ENCODE results near the gene RTP1. TPM values are rescaled to one million over a fixed set of nuclear protein-coding genes. Genes with fewer than 3 reads are reported as not detected.

RTP1 gene
- total RNA-seq, 3 donors from 2014 or later: not detected

DNA sequence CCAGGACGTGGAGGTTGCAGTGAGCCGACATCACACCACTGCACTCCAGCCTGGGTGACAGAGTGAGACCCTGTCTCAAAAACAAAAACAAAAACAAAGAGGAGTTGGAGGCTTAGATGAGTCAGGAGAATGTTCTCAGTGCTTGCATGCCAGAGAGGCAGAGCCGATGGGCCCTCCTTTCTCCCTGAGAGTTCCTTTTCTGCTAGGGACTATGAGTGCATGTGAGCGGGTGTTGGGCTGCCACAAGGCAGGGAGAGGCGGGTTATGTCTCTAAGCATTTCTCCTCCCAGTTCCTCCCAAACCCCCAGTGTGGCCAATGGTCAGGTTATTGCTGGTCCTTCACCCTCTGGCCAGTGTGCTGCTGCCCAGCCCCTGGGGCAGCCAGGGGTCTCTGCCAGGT lies 45.1 kb downstream of the RTP1 start:
- intact Hi-C loops (cut with DNase I, micrococcal nuclease): no loop called here
- TF ChIP-seq, protein P1, sequence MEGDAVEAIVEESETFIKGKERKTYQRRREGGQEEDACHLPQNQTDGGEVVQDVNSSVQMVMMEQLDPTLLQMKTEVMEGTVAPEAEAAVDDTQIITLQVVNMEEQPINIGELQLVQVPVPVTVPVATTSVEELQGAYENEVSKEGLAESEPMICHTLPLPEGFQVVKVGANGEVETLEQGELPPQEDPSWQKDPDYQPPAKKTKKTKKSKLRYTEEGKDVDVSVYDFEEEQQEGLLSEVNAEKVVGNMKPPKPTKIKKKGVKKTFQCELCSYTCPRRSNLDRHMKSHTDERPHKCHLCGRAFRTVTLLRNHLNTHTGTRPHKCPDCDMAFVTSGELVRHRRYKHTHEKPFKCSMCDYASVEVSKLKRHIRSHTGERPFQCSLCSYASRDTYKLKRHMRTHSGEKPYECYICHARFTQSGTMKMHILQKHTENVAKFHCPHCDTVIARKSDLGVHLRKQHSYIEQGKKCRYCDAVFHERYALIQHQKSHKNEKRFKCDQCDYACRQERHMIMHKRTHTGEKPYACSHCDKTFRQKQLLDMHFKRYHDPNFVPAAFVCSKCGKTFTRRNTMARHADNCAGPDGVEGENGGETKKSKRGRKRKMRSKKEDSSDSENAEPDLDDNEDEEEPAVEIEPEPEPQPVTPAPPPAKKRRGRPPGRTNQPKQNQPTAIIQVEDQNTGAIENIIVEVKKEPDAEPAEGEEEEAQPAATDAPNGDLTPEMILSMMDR (IDR thresholded peaks at IDR 0.05): no peak
- Histone ChIP-seq H3K36me3 (ENCODE audit: low read depth) (no peaks in the 10 kb centered on the region), H3K4me1 (ENCODE audit: low read depth) (no peaks in the 10 kb centered on the region), H3K9me3 (no peaks in the 10 kb centered on the region), H3K4me3 (no peak overlapping the region)
- no peak for DNase-seq
- ATAC-seq: no peak

DNA sequence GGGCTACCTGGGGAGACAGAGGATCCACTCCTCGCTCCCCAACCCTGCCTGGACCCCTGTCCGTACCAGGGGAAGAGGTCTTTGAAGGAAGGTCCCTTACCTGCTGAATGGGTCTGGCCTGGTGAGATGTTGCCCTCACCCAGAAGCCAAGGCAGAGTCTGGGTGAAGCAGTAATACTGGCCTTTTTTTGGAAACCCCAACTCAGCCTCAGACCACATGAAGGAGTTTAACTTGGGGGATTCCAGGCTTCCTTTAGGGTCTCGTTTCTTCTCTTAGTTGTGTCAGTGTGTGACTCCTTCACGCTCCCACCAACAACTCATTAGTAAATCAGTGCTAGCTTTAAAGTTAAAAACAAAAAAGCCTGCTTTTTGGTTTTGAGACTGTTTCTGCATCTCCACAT lies 45.6 kb downstream of the RTP1 start:
- no peak for ATAC-seq
- Histone ChIP-seq H3K36me3 (ENCODE audit: low read depth) (no peaks in the 10 kb centered on the region), H3K4me1 (ENCODE audit: low read depth) (no peaks in the 10 kb centered on the region), H3K4me3 (no peak overlapping the region), H3K9me3 (no peaks in the 10 kb centered on the region)
- TF ChIP-seq, protein P1 (IDR thresholded peaks at IDR 0.05): no peak
- DNase-seq: no peak
- intact Hi-C loops (cut with DNase I, micrococcal nuclease): no loop called here

DNA sequence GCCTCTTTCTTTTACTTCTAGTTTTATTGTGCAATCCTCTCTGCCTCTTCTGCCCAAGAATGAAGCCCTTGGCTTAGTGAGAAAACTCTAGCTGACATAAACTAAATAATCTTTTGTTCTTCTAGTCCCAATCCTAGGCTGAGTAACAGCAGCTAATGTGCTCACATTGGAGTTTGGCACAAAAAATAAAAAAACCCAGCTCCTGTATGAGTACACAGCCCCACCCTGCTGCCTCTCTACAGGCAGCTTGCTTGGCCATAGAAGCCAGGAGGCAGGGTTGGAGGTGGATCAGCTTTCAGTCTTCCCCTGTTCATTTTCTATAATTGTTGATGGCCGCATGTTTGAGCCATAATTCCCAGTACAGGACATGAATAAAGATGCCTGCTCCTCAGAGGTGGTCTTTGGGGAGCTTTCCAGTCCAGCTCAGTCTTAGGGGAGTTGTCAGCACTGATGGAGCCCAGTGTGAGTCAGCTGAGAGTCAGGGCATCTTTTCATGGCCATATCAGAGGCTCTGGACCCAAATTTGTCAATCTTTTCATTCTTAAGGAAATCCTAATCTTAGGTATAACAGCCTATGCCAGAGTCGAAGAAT lies 46.7 kb downstream of the RTP1 start:
- no peaks in the 10 kb centered on the region for H3K4me1 ChIP-seq (ENCODE audit: low read depth)
- H3K9me3 ChIP-seq: no peaks in the 10 kb centered on the region
- no peak overlapping the region for H3K4me3 ChIP-seq
- H3K36me3 ChIP-seq (ENCODE audit: low read depth): no peaks in the 10 kb centered on the region
- DNase-seq: no peak
- TF ChIP-seq, protein P1 (IDR thresholded peaks at IDR 0.05): no peak
- ATAC-seq: no peak
- intact Hi-C loops (cut with DNase I, micrococcal nuclease): no loop called here

DNA sequence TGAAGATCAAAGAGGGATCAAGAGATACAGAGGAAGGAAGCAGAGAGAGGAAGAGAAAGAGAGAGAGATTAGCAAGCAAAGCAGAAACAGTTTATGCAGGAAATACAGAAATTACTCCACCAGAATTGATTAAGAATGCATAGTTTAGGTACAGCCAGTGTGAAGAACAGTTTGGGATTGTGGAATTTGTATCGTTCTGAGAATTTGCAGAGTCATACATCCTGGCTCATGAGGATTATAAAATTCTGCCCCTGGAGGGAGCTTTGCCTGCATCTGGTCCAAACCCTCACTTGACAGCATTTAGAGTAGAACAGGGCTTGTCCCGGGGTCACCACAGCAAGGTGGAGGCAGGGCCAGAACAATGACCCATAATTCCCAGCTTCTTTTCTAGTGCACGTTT lies 50.1 kb downstream of the RTP1 start:
- TF ChIP-seq, protein P1 (IDR thresholded peaks at IDR 0.05): no peak
- no peaks in the 10 kb centered on the region for H3K4me1 ChIP-seq (ENCODE audit: low read depth)
- ATAC-seq (no peak), DNase-seq (no peak)
- H3K9me3 ChIP-seq: no peaks in the 10 kb centered on the region
- no peak overlapping the region for H3K4me3 ChIP-seq
- intact Hi-C loops (cut with DNase I, micrococcal nuclease): no loop called here
- no peaks in the 10 kb centered on the region for H3K36me3 ChIP-seq (ENCODE audit: low read depth)

Other genes with a start within 250 kb of the RTP1 start
- gene RPL39L, start 58.0 kb upstream of the RTP1 start, total RNA-seq: 1 to 10 TPM; 1.4 to 5.8 (median 2.9) TPM
- gene MASP1, start 94.3 kb downstream of the RTP1 start, total RNA-seq: 10 to 100 TPM in 1 of 3 donors, 1 to 10 TPM in 2; 4.5 to 70.1 (median 9.7) TPM
- 1 to 10 TPM; 6.4 to 8.5 (median 7.9) TPM for gene RTP4, start 170.9 kb downstream of the RTP1 start, total RNA-seq